PFSK-1 (cell line): ENCODE measurements around the gene C3orf38. TPM values are rescaled to one million over a fixed set of nuclear protein-coding genes. Genes with fewer than 3 reads are reported as not detected.

Experiments
- FOXP2 ChIP-seq: optimal IDR thresholded peaks from 2 replicates; pipeline ENCODE3; 2011; ENCODE audit warnings: borderline replicate concordance, control low read depth, inconsistent platforms; ENCODE audit not compliant: insufficient read depth; ENCODE audit errors: extremely low read length, extremely low read depth
- POLR2AphosphoS5 ChIP-seq: IDR thresholded peaks from 2 replicates; pipeline ENCODE4 v1.6.1; 2012; ENCODE audit warnings: low read depth, mild to moderate bottlenecking, control low read depth, low read length, moderate library complexity
- REST ChIP-seq, 2 experiments: IDR thresholded peaks; 2 replicates each; pipeline versions ENCODE4 v1.6.1 to v1.8.0; 2011 to 2012; ENCODE audit warnings: low read depth in 2 of 2, low read length in 2 of 2, control low read depth in 1 of 2, inconsistent platforms in 1 of 2, mild to moderate bottlenecking in 1 of 2, moderate library complexity in 1 of 2; ENCODE audit not compliant: insufficient read depth in 1 of 2
- SIN3A ChIP-seq: IDR thresholded peaks from 2 replicates; pipeline ENCODE4 v1.6.1; 2012; ENCODE audit warnings: mild to moderate bottlenecking, low read length, moderate library complexity, borderline replicate concordance; ENCODE audit not compliant: insufficient read depth
- TAF1 ChIP-seq: IDR thresholded peaks from 2 replicates; pipeline ENCODE4 v1.6.1; 2012; ENCODE audit warnings: low read length, control low read depth, borderline replicate concordance; ENCODE audit not compliant: insufficient read depth
- polyA plus RNA-seq: library from polyadenylated mRNA; unstranded; fragments of >200 nt; gene quantifications from one replicate; pipeline ENCODE4 v1.2.1, GENCODE V29; 2012; ENCODE audit warnings: low read depth, missing spikeins; ENCODE audit not compliant: insufficient read length

Gene C3orf38
- 5.9 TPM for polyA plus RNA-seq

- TF ChIP-seq TAF1 (peak; percentile 88; the same call in 1 of the 2 replicates), SIN3A (no peak; the same call in 1 of the 2 replicates), POLR2AphosphoS5 (peak; percentile 68), REST (IDR thresholded peaks at IDR 0.05; ENCODE audit: insufficient read depth in 1 of 2, low read depth in 2 of 2, low read length in 2 of 2) (0 out of 4 replicates have a peak, but pooled peaks of 1 of the 2 experiments have one; percentile 10)
These were observed at the start of gene C3orf38 for GRCh38 chr3:88149509-88150362. Gene C3orf38, plus strand, starts transcription at chr3:88149959. Its CDS starts 94 bp downstream, at chr3:88150053.

GRCh38 chr3:88101142-88101541 is 48.6 kb upstream of the C3orf38 start:
- no peak for TF ChIP-seq REST (IDR thresholded peaks at IDR 0.05; ENCODE audit: insufficient read depth in 1 of 2, low read depth in 2 of 2, low read length in 2 of 2)
- TF ChIP-seq TAF1, result no peak
- TF ChIP-seq FOXP2, result no peak
- TF ChIP-seq POLR2AphosphoS5, result no peak
- no peak for TF ChIP-seq SIN3A

GRCh38 chr3:88105325-88105724 is 44.4 kb upstream of the C3orf38 start:
- TF ChIP-seq TAF1 (no peak), POLR2AphosphoS5 (no peak), REST (IDR thresholded peaks at IDR 0.05; ENCODE audit: insufficient read depth in 1 of 2, low read depth in 2 of 2, low read length in 2 of 2) (no peak), FOXP2 (no peak), SIN3A (no peak)

- TF ChIP-seq TAF1 (no peak), FOXP2 (no peak), REST (IDR thresholded peaks at IDR 0.05; ENCODE audit: insufficient read depth in 1 of 2, low read depth in 2 of 2, low read length in 2 of 2) (no peak), SIN3A (no peak), POLR2AphosphoS5 (no peak)
These were observed 37.5 kb upstream of the C3orf38 start for GRCh38 chr3:88112289-88112688.
